WTC11 (cell line): ENCODE results near the gene MOV10. TPM values are rescaled to one million over a fixed set of nuclear protein-coding genes. Genes with fewer than 3 reads are reported as not detected.
A peak's percentile ranks its signal among the peaks of the same experiment; 100 is the strongest.

ENCODE experiments used
- ATAC-seq: fragments of 200-7000 bp; cut with Tn5 transposase; 2 replicates; pipeline ENCODE4 v1.10.0; 2021; ENCODE audit warnings: mild to moderate bottlenecking, moderate library complexity
- CTCF ChIA-PET: fragments of 300-600 bp; sonication (Branson Sonifier 250); formaldehyde crosslinking; loops from one replicate; lab custom pipeline; 2021; ENCODE audit warnings: antibody characterized with exemption; lab: Charles Lee
- POLR2A ChIA-PET: fragments of 350-600 bp; sonication (Branson Sonifier 250); formaldehyde crosslinking; loops from one replicate; lab custom pipeline; 2021; ENCODE audit warnings: antibody characterized with exemption; lab: Charles Lee
- DNase-seq: peaks from one replicate; pipeline ENCODE4 v3.0.0; 2021; ENCODE audit warnings: low spot score
- H3K27ac Mint-ChIP-seq: 2 replicates; pipeline ENCODE4 v1.8.0; 2021; ENCODE audit warnings: mixed read lengths
- H3K27me3 Mint-ChIP-seq: 2 replicates; pipeline ENCODE4 v1.8.0; 2021; ENCODE audit warnings: low read depth, mild to moderate bottlenecking, moderate library complexity, mixed read lengths
- H3K36me3 Mint-ChIP-seq: 2 replicates; pipeline ENCODE4 v1.8.0; 2021; ENCODE audit warnings: mixed read lengths
- H3K4me1 Mint-ChIP-seq: 2 replicates; pipeline ENCODE4 v1.8.0; 2022; ENCODE audit warnings: mixed read lengths
- H3K4me3 Mint-ChIP-seq: 2 replicates; pipeline ENCODE4 v1.8.0; 2021; ENCODE audit warnings: mild to moderate bottlenecking, moderate library complexity, mixed read lengths
- H3K9me3 Mint-ChIP-seq: 2 replicates; pipeline ENCODE4 v1.8.0; 2021; ENCODE audit warnings: mixed read lengths
- ARID4B ChIP-seq: sonication (generic); formaldehyde crosslinking; IDR thresholded peaks from 2 replicates; pipeline ENCODE4 v1.8.0; 2023; ENCODE audit warnings: missing genetic modification reagents, mild to moderate bottlenecking, borderline replicate concordance
- HMGA2 ChIP-seq: fragments of 250-450 bp; sonication (Bioruptor Pico); IDR thresholded peaks from 2 replicates; pipeline ENCODE4 v1.4.0; 2021; ENCODE audit warnings: mild to moderate bottlenecking, moderate library complexity
- RORB ChIP-seq: fragments of 250-450 bp; sonication (Bioruptor Pico); IDR thresholded peaks from 2 replicates; pipeline ENCODE4 v1.9.0; 2021; ENCODE audit warnings: mild to moderate bottlenecking
- SMAD3 ChIP-seq: sonication (generic); formaldehyde crosslinking; IDR thresholded peaks from 2 replicates; pipeline ENCODE4 v1.8.0; 2022; ENCODE audit warnings: missing genetic modification reagents, mild to moderate bottlenecking, borderline replicate concordance
- TEAD1 ChIP-seq: sonication (generic); formaldehyde crosslinking; IDR thresholded peaks from 2 replicates; pipeline ENCODE4 v1.8.0; 2022; ENCODE audit warnings: mild to moderate bottlenecking, missing genetic modification reagents
- ZNF396 ChIP-seq: fragments of 250-450 bp; sonication (Bioruptor Pico); IDR thresholded peaks from 2 replicates; pipeline ENCODE4 v1.8.0; 2021; ENCODE audit warnings: mild to moderate bottlenecking, moderate library complexity, borderline replicate concordance
- ZNF671 ChIP-seq: fragments of 250-450 bp; sonication (Bioruptor Pico); IDR thresholded peaks from 2 replicates; pipeline ENCODE4 v1.8.0; 2021; ENCODE audit warnings: mild to moderate bottlenecking
- total RNA-seq: library from RNA; stranded (reverse); gene quantifications from 3 replicates; pipeline ENCODE4 v1.2.3, GENCODE V29; 2021
- TF ChIP-seq, protein P1 (sequence below): fragments of 250-450 bp; sonication (Bioruptor Pico); IDR thresholded peaks from 2 replicates; pipeline ENCODE4 v1.8.0; 2021; ENCODE audit warnings: mild to moderate bottlenecking
- TF ChIP-seq, protein P2 (sequence below): sonication (generic); formaldehyde crosslinking; IDR thresholded peaks from 2 replicates; pipeline ENCODE4 v1.8.1; 2022; ENCODE audit warnings: low read depth, missing genetic modification reagents, borderline replicate concordance
- TF ChIP-seq, protein P3 (sequence below): fragments of 250-450 bp; sonication (Bioruptor Pico); IDR thresholded peaks from 2 replicates; pipeline ENCODE4 v2.1.2; 2022; ENCODE audit warnings: mild to moderate bottlenecking, moderate library complexity

The MOV10 gene
- total RNA-seq, 1 experiment from 2014 or later, result 80.7 TPM

- peaks cover 32% of the 10 kb centered on the region for H3K27me3 Mint-ChIP-seq
- no peaks in the 10 kb centered on the region for H3K9me3 Mint-ChIP-seq
- POLR2A ChIA-PET, result interaction anchor here (1.4 kb wide), 1 partner anchor 28 kb away, joined by 7 read pairs; the partner anchor contains the start of gene MOV10
- H3K4me1 Mint-ChIP-seq, result peaks cover 86% of the 10 kb centered on the region
- ATAC-seq (no peak), DNase-seq (no peak)
- TF ChIP-seq, protein P1, sequence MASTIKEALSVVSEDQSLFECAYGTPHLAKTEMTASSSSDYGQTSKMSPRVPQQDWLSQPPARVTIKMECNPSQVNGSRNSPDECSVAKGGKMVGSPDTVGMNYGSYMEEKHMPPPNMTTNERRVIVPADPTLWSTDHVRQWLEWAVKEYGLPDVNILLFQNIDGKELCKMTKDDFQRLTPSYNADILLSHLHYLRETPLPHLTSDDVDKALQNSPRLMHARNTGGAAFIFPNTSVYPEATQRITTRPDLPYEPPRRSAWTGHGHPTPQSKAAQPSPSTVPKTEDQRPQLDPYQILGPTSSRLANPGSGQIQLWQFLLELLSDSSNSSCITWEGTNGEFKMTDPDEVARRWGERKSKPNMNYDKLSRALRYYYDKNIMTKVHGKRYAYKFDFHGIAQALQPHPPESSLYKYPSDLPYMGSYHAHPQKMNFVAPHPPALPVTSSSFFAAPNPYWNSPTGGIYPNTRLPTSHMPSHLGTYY (CRISPR knock-in tag), result no peak
- no peak for TF ChIP-seq TEAD1 (CRISPR knock-in tag)
- no peak for TF ChIP-seq RORB (CRISPR knock-in tag)
- no peak for TF ChIP-seq ZNF396 (CRISPR knock-in tag)
- no peak overlapping the region for H3K4me3 Mint-ChIP-seq
- CTCF ChIA-PET, result interaction anchor here (1.5 kb wide), 1 partner anchor 30 kb away, joined by 3 read pairs; no protein-coding TSS in a partner anchor
- H3K36me3 Mint-ChIP-seq, result peaks cover 39% of the 10 kb centered on the region
- no peak overlapping the region for H3K27ac Mint-ChIP-seq
Observed at GRCh38 chr1:112702420-112703261, 28.2 kb downstream of the MOV10 start.

- DNase-seq (no peak), ATAC-seq (no peak)
- POLR2A ChIA-PET, result interaction anchor here (0.7 to 2.3 kb wide), 3 partner anchors 10 to 308 kb away, joined by 3 to 11 read pairs (median 3); partner anchors contain the start of gene MOV10
- Mint-ChIP-seq H3K27me3 (peaks cover 37% of the 10 kb centered on the region), H3K4me1 (peaks cover 82% of the 10 kb centered on the region), H3K4me3 (peak overlapping the region; percentile 73; the same call in 1 of the 2 replicates), H3K27ac (no peak overlapping the region), H3K36me3 (peaks cover 28% of the 10 kb centered on the region), H3K9me3 (no peaks in the 10 kb centered on the region)
- TF ChIP-seq, protein P2, sequence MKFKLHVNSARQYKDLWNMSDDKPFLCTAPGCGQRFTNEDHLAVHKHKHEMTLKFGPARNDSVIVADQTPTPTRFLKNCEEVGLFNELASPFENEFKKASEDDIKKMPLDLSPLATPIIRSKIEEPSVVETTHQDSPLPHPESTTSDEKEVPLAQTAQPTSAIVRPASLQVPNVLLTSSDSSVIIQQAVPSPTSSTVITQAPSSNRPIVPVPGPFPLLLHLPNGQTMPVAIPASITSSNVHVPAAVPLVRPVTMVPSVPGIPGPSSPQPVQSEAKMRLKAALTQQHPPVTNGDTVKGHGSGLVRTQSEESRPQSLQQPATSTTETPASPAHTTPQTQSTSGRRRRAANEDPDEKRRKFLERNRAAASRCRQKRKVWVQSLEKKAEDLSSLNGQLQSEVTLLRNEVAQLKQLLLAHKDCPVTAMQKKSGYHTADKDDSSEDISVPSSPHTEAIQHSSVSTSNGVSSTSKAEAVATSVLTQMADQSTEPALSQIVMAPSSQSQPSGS, result no peak
- TF ChIP-seq HMGA2 (no peak), ZNF671 (CRISPR knock-in tag) (no peak)
- TF ChIP-seq, protein P3, sequence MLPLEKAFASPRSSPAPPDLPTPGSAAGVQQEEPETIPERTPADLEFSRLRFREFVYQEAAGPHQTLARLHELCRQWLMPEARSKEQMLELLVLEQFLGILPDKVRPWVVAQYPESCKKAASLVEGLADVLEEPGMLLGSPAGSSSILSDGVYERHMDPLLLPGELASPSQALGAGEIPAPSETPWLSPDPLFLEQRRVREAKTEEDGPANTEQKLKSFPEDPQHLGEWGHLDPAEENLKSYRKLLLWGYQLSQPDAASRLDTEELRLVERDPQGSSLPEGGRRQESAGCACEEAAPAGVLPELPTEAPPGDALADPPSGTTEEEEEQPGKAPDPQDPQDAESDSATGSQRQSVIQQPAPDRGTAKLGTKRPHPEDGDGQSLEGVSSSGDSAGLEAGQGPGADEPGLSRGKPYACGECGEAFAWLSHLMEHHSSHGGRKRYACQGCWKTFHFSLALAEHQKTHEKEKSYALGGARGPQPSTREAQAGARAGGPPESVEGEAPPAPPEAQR (CRISPR knock-in tag), result no peak
- CTCF ChIA-PET, result interaction anchor here (0.6 to 2.3 kb wide), 9 partner anchors 12 to 552 kb away, joined by 3 to 21 read pairs (median 8); partner anchors contain the start of genes CTTNBP2NL, MOV10 and PPM1J
Observed at GRCh38 chr1:112703706-112704105, 29.2 kb downstream of the MOV10 start.

DNA sequence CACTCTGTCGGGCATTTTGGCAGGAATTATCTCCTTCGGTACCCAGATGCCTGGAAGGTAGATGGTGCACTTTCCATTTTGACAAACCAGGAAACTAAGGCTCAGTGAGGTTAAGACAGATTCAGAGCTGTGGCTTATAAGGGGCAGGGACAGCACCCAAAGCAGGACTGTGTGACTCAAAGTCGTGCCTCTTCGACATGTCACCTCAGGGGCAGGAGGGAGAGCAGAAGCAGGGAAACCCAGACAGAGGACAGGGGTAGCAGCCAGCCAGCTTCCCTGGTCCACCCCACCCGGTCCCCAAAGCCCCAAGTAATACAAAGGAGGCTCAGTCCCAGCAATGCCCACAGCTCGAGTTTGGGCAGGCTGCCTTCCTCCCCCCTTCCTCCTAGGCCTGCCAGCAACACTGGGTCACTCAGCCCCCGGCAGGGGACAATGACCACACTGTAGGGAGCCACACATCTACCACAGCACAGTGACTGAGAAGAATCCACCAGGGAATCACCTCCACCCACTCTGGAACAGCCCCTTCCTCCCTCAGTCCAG lies 30.0 kb downstream of the MOV10 start:
- DNase-seq (no peak), ATAC-seq (no peak)
- H3K27ac Mint-ChIP-seq, result no peak overlapping the region
- H3K36me3 Mint-ChIP-seq, result peaks cover 24% of the 10 kb centered on the region
- CTCF ChIA-PET, result interaction anchor here (0.5 to 2.3 kb wide), 19 partner anchors 11 to 369 kb away, joined by 3 to 21 read pairs (median 5); partner anchors contain the start of genes CAPZA1, CTTNBP2NL, LRIG2 and MOV10
- H3K9me3 Mint-ChIP-seq, result no peaks in the 10 kb centered on the region
- peaks cover 74% of the 10 kb centered on the region for H3K4me1 Mint-ChIP-seq
- peaks cover 34% of the 10 kb centered on the region for H3K27me3 Mint-ChIP-seq
- POLR2A ChIA-PET, result interaction anchor here (0.6 to 2.3 kb wide), 12 partner anchors 10 to 313 kb away, joined by 3 to 11 read pairs (median 4); partner anchors contain the start of genes CAPZA1, MOV10, PPM1J and ST7L
- TF ChIP-seq, protein P2, result no peak
- TF ChIP-seq ARID4B (CRISPR knock-in tag) (no peak), ZNF396 (CRISPR knock-in tag) (no peak), SMAD3 (CRISPR knock-in tag) (no peak)
- peak overlapping the region; percentile 73 for H3K4me3 Mint-ChIP-seq
